Activated CD4-positive, alpha-beta T cell treated with anti-CD3 and anti-CD28 coated beads, Interleukin-2, amount 50 U/mL, for 4 hours (primary cell): ENCODE results near the gene ZIC5.

Experiments used
- DNase-seq, 2 experiments: peaks; one replicate each; pipeline ENCODE4 v3.0.0-alpha.2; 2020

ZIC5 gene

GRCh38 chr13:99975626-99976025 lies 4.1 kb upstream of the ZIC5 start:
- DNase-seq: no peak

- DNase-seq: no peak
Measured at GRCh38 chr13:99974939-99975561, 3.5 kb upstream of the ZIC5 start.

- DNase-seq: no peak
Measured at GRCh38 chr13:99974296-99974938, 2.9 kb upstream of the ZIC5 start.

GRCh38 chr13:99973808-99974185 lies 2.2 kb upstream of the ZIC5 start:
- no peak for DNase-seq

- DNase-seq: no peak
Measured at GRCh38 chr13:99973163-99973807, 1.7 kb upstream of the ZIC5 start.

GRCh38 chr13:99972190-99972731 lies 694 bp upstream of the ZIC5 start:
- DNase-seq: no peak

- no peak for DNase-seq
Measured at GRCh38 chr13:99970651-99971575, 654 bp downstream of the ZIC5 start.

- peak; percentile 51 to 61 for DNase-seq
Measured at GRCh38 chr13:99969919-99970650, 1.5 kb downstream of the ZIC5 start.

GRCh38 chr13:99969453-99969918 lies 2.1 kb downstream of the ZIC5 start:
- DNase-seq: no peak

- DNase-seq: no peak
Measured at GRCh38 chr13:99968521-99969452, 2.8 kb downstream of the ZIC5 start.

- DNase-seq: no peak
Measured at GRCh38 chr13:99967869-99968520, 3.6 kb downstream of the ZIC5 start.

GRCh38 chr13:99967498-99967868 lies 4.1 kb downstream of the ZIC5 start:
- no peak for DNase-seq

- no peak for DNase-seq
Measured at GRCh38 chr13:99966064-99966805, 5.3 kb downstream of the ZIC5 start.

- DNase-seq: no peak
Measured at GRCh38 chr13:99965329-99966000, 6.1 kb downstream of the ZIC5 start.

GRCh38 chr13:99963816-99964339 lies 7.7 kb downstream of the ZIC5 start:
- no peak for DNase-seq

- DNase-seq: no peak
Measured at GRCh38 chr13:99962242-99962641, 9.3 kb downstream of the ZIC5 start.

- no peak for DNase-seq
Measured at GRCh38 chr13:99961636-99962035, 9.9 kb downstream of the ZIC5 start.

- no peak for DNase-seq
Measured at GRCh38 chr13:99960663-99961311, 10.8 kb downstream of the ZIC5 start.
